ENCODE data around the gene SYT5. TPM values are rescaled to one million over a fixed set of nuclear protein-coding genes. Genes with fewer than 3 reads are reported as not detected.

The SYT5 gene
- total RNA-seq, 1 experiment from 2014 or later: 4.5 TPM

- no peak within 1 kb of the TSS for H4K91ac ChIP-seq (ENCODE audit: insufficient read length, low read depth, low read length)
- H3K27ac ChIP-seq (ENCODE audit: insufficient read length, low read depth, low read length): no peak within 1 kb of the TSS
- no peak within 1 kb of the TSS for H2BK12ac ChIP-seq (ENCODE audit: insufficient read length, low read depth, low read length)
- H3K79me2 ChIP-seq (ENCODE audit: insufficient read depth, low read length): no peaks in the 10 kb centered on the region
- no peak within 1 kb of the TSS for H3K56ac ChIP-seq (ENCODE audit: insufficient read length, low read depth, low read length)
- H3K79me1 ChIP-seq (ENCODE audit: insufficient read depth, low read depth, low read length, poor library complexity, severe bottlenecking): no peaks in the 10 kb centered on the region
- no peak within 1 kb of the TSS for H2BK120ac ChIP-seq (ENCODE audit: low read depth, low read length, poor library complexity, severe bottlenecking)
- H3K27me3 Mint-ChIP-seq (ENCODE audit: low read depth): peaks cover 40% of the 10 kb centered on the region
- H2BK5ac ChIP-seq (ENCODE audit: insufficient read length, low read length): no peak within 1 kb of the TSS
- TF ChIP-seq CTCF (conservative IDR thresholded peaks at IDR 0.05): no peak
- no peaks in the 10 kb centered on the region; the same call in 1 of the 2 replicates for H3K27me3 ChIP-seq (ENCODE audit: insufficient read depth, low read length)
- H3K9me3 Mint-ChIP-seq: peaks cover 1 to 2% of the 10 kb centered on the region in 2 experiments; a peak in 3 of 5 replicates
- no peak within 1 kb of the TSS for H4K5ac ChIP-seq (ENCODE audit: insufficient read length, low read depth, low read length)
- no peak within 1 kb of the TSS for H3K4ac ChIP-seq (ENCODE audit: low read depth, low read length)
- H3K23ac ChIP-seq (ENCODE audit: insufficient read length, low read depth, low read length): no peak within 1 kb of the TSS
- H3K14ac ChIP-seq (ENCODE audit: insufficient read depth, low read length): no peak within 1 kb of the TSS
- peaks cover 8 to 14% of the 10 kb centered on the region in 2 experiments for H3K4me1 Mint-ChIP-seq
- no peaks in the 10 kb centered on the region for H4K20me1 ChIP-seq (ENCODE audit: control insufficient read depth, insufficient read depth, insufficient read length)
- no peak within 1 kb of the TSS for H3K9ac ChIP-seq (ENCODE audit: extremely low read depth, insufficient read length, low read length)
- no peaks in the 10 kb centered on the region for H3K4me1 ChIP-seq (ENCODE audit: insufficient read depth, low read length)
- H2AFZ ChIP-seq (ENCODE audit: low read length): no peak within 1 kb of the TSS
- no peak within 1 kb of the TSS for H3K18ac ChIP-seq (ENCODE audit: insufficient read length, low read depth, low read length)
- no peak within 1 kb of the TSS for H3T11ph ChIP-seq (ENCODE audit: low read length)
- H4K8ac ChIP-seq (replicated peaks; ENCODE audit: insufficient read length, low read depth, low read length): no peak within 1 kb of the TSS
- H3K9me3 ChIP-seq (ENCODE audit: control insufficient read depth, low read depth, low read length): no peaks in the 10 kb centered on the region
- WGBS (ENCODE audit: extremely low coverage, insufficient read length, low lambda C conversion rate): no CpG with 5 or more reads among the region's 33 CpGs
- H2BK20ac ChIP-seq (ENCODE audit: low read depth, low read length, poor library complexity, severe bottlenecking): no peak within 1 kb of the TSS
- no peak within 1 kb of the TSS for H2BK15ac ChIP-seq (ENCODE audit: low read depth, low read length)
- no peak within 1 kb of the TSS for H2AK5ac ChIP-seq (ENCODE audit: insufficient read length, low read length)
- peak within 1 kb of the TSS; percentile 68 for H3K4me2 ChIP-seq (ENCODE audit: insufficient read depth, insufficient read length, low read length)
- peak within 1 kb of the TSS; percentile 97 to 99 (median 99) for H3K27ac Mint-ChIP-seq
- H3K4me3 Mint-ChIP-seq: peak within 1 kb of the TSS; percentile 85 to 95
- no peaks in the 10 kb centered on the region; a peak in 2 of 7 replicates for H3K36me3 Mint-ChIP-seq (ENCODE audit: insufficient read depth in 1 of 3, low read depth in 3 of 3)
- H3K23me2 ChIP-seq (ENCODE audit: insufficient read length, low read depth, low read length, poor library complexity, severe bottlenecking): peaks cover 8% of the 10 kb centered on the region
- DNase-seq: peak; percentile 98
These were observed 13.4 kb downstream of the SYT5 start, which contains the start of gene DNAAF3 for GRCh38 chr19:55166530-55167268. Gene DNAAF3, minus strand, starts transcription at chr19:55166613. Its CDS starts 200 bp downstream, at chr19:55166413.

Data from H9 (cell line).